ENCODE measurements around the gene GPR35.

The GPR35 gene

DNA sequence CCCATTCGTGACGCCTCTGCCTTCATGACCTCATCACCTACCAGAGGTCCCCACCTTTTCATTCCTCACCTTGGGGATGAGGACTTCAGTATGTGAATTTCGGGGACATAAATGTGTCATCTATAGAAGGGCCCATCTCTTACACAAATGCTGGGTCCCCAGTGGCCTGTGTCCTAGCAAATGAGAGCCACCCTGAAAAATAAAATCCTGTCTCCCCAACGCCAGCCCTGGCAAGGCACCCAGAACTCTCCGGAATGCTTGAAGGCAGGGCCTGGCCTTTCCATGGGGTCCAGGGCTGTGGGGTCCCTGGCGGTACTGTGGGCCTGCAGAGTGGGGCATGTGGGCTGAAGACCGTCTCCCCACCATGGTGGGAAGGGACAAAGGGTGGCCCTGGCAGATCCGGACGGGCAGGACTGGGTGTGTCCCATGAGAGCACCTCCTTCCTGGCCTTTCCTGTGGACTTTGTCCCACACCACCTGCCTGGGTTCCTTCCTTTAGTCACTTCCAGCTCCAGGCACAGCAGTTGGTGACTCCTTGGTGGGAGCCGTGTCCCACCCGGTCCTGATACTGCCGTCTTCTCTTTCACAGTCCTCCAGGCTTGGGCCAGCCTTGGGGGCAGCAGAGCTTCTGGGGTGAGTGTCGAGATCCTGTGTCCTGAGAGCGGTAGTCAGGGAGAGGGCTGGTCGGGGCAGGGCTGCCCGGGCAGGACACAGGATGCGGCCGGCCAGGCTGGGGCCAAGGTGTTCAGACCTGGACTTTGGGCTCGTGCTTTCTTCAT is 20.2 kb upstream of the GPR35 start:
- DNase-seq (ENCODE audit: extremely low read depth, insufficient read length) = no peak
- TF ChIP-seq, protein P1, sequence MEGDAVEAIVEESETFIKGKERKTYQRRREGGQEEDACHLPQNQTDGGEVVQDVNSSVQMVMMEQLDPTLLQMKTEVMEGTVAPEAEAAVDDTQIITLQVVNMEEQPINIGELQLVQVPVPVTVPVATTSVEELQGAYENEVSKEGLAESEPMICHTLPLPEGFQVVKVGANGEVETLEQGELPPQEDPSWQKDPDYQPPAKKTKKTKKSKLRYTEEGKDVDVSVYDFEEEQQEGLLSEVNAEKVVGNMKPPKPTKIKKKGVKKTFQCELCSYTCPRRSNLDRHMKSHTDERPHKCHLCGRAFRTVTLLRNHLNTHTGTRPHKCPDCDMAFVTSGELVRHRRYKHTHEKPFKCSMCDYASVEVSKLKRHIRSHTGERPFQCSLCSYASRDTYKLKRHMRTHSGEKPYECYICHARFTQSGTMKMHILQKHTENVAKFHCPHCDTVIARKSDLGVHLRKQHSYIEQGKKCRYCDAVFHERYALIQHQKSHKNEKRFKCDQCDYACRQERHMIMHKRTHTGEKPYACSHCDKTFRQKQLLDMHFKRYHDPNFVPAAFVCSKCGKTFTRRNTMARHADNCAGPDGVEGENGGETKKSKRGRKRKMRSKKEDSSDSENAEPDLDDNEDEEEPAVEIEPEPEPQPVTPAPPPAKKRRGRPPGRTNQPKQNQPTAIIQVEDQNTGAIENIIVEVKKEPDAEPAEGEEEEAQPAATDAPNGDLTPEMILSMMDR (IDR thresholded peaks at IDR 0.05; ENCODE audit: insufficient read depth, low read length, poor library complexity, severe bottlenecking) = no peak
- Histone ChIP-seq H3K36me3 (ENCODE audit: control insufficient read depth, insufficient read depth, low read length) (peaks cover 5% of the 10 kb centered on the region), H3K4me3 (replicated peaks; ENCODE audit: low read depth, low read length) (no peak overlapping the region), H3K27me3 (replicated peaks; ENCODE audit: control insufficient read depth, insufficient read depth, low read length) (no peaks in the 10 kb centered on the region)

DNA sequence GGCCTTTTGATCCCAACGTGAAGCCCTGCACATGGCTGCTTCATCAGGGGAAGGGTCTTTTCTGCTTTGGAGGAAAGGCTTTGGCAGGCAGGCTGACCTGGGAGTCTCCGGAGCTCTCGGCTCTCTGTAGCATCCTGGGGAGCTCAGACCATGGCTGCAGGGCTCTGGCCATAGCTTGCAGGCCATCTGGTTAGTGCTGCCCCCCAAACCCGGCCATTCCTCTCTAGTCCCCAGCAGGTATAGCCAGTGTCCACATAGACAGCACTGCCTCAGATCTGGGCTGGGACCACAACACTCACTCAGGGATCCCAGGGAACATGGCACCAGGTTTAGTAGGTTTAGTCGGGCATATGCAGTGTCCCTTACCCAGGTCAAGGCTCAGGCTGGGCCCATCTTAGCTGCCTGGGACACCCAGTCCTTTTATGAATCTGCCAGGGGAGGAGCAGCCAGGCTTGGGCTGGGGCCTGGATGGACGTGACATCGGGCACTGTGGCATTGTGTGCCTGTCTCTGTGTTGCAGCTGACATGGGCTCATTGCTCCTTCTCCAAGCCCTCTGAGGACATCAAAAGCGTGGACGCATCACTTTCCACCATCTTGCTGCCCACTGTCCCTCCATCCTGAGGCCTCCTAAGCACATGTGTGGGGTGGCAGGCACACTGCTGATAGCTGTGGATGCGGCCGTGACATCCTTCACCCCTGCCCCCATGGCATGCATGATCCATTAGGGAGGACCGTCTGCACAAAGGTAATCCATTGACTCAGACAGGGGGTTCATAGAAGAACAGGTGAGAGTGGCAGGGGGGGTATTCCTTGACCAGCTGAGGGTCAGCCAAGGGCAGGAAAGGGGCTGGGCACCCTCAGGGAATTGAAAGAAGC is 19.2 kb upstream of the GPR35 start:
- DNase-seq (ENCODE audit: extremely low read depth, insufficient read length) = no peak
- Histone ChIP-seq H3K27me3 (replicated peaks; ENCODE audit: control insufficient read depth, insufficient read depth, low read length) (no peaks in the 10 kb centered on the region), H3K36me3 (ENCODE audit: control insufficient read depth, insufficient read depth, low read length) (peaks cover 2% of the 10 kb centered on the region), H3K4me3 (replicated peaks; ENCODE audit: low read depth, low read length) (no peak overlapping the region)
- TF ChIP-seq, protein P1 (IDR thresholded peaks at IDR 0.05; ENCODE audit: insufficient read depth, low read length, poor library complexity, severe bottlenecking) = no peak

DNA sequence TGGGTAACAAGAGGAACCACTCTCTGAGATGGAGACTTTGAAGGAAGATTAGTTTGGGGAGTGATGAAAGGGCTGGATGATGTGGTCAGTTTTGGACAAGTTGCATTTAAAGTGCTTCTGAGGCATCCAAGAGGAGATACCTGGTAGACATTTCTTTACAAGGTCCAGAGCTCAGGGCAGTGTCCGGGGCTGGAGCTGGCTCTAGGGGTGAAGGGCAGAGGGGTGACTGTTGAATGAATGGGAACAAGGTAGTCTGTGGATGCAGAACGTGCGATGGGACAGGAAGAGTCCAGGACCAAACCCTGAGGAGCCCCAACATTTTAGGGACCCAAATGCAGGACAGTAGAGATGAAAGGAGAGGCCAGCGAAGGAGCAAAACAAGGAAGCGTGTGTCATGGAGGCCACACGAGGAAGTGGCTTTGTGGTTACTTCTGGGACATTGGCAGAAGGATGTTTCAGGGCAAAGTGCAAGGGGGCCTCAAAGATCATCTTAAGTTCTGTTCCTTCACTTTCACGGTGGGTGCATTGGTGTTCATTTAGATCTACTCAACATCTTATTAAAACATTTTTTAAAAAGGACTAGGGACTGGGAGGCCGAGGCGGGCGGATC is 13.6 kb upstream of the GPR35 start:
- TF ChIP-seq, protein P1 (IDR thresholded peaks at IDR 0.05; ENCODE audit: insufficient read depth, low read length, poor library complexity, severe bottlenecking) = no peak
- DNase-seq (ENCODE audit: extremely low read depth, insufficient read length) = no peak
- Histone ChIP-seq H3K27me3 (replicated peaks; ENCODE audit: control insufficient read depth, insufficient read depth, low read length) (no peaks in the 10 kb centered on the region), H3K4me3 (replicated peaks; ENCODE audit: low read depth, low read length) (no peak overlapping the region), H3K36me3 (ENCODE audit: control insufficient read depth, insufficient read depth, low read length) (no peaks in the 10 kb centered on the region)

DNA sequence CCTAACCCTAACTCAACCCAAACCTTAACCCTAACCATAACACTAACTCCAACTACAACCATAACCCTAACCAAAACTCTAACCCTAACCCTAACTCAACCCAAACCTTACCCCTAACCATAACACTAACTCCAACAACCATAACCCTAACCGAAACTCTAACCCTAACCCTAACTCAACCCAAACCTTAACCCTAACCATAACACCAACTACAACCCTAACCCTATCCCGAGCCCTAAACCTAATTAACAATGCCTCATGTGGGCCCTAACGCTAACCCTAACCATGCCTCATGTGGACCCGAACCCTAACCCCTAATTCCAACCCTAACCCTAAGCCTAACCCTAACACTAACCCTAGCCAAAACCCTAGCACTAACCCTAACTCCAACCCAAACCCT is 11.5 kb upstream of the GPR35 start:
- TF ChIP-seq, protein P1 (IDR thresholded peaks at IDR 0.05; ENCODE audit: insufficient read depth, low read length, poor library complexity, severe bottlenecking) = no peak
- Histone ChIP-seq H3K27me3 (replicated peaks; ENCODE audit: control insufficient read depth, insufficient read depth, low read length) (no peaks in the 10 kb centered on the region), H3K36me3 (ENCODE audit: control insufficient read depth, insufficient read depth, low read length) (no peaks in the 10 kb centered on the region), H3K4me3 (replicated peaks; ENCODE audit: low read depth, low read length) (no peak overlapping the region)
- DNase-seq (ENCODE audit: extremely low read depth, insufficient read length) = no peak

DNA sequence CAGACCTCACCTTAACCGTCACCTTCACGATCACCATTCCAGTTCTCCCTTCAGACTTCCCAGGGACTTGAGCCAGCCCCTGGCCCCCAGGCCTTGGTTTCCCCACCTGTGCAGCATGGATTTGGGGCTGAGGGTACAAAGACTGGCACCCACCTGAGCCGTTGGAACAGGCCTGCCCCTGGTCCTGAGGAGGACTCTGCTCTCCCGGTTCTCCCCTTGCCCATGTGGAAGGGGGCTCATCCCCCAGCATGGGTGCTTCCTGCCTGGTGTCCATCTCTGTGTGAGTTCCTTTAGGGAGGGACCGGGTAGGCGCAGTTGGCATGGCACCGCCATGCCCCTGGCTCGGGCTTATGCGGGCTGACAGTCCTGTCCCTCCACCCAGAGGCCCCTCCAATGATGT is 10.9 kb upstream of the GPR35 start:
- Histone ChIP-seq H3K27me3 (replicated peaks; ENCODE audit: control insufficient read depth, insufficient read depth, low read length) (no peaks in the 10 kb centered on the region), H3K36me3 (ENCODE audit: control insufficient read depth, insufficient read depth, low read length) (no peaks in the 10 kb centered on the region), H3K4me3 (replicated peaks; ENCODE audit: low read depth, low read length) (no peak overlapping the region)
- TF ChIP-seq, protein P1 (IDR thresholded peaks at IDR 0.05; ENCODE audit: insufficient read depth, low read length, poor library complexity, severe bottlenecking) = no peak
- DNase-seq (ENCODE audit: extremely low read depth, insufficient read length) = no peak
